Measurements from ENCODE around the gene LHFPL2.
"Not testable (repeated sequence)": the region's sequence is repeated elsewhere in the genome, so short reads cannot be mapped to it uniquely, and the experiment has no call there.

Gene LHFPL2
- total RNA-seq, result 0.82 to 8.0 reads per million in 2 donors

GRCh38 chr5:78648359-78649210, at the start of gene LHFPL2:
TSS of gene LHFPL2 (minus strand) at chr5:78648772. CDS start at chr5:78510213, 138,559 bp downstream.
- peak; percentile 11 for DNase-seq

GRCh38 chr5:78696637-78697036, 48.1 kb upstream of the LHFPL2 start:
- DNase-seq, result no peak

- DNase-seq, result not testable (repeated sequence)
Observed at GRCh38 chr5:78696052-78696451, 47.5 kb upstream of the LHFPL2 start.

GRCh38 chr5:78693339-78693738, 44.8 kb upstream of the LHFPL2 start:
- DNase-seq, result no peak

- DNase-seq, result no peak
Observed at GRCh38 chr5:78691084-78691960, 42.8 kb upstream of the LHFPL2 start.

GRCh38 chr5:78690253-78690972, 41.8 kb upstream of the LHFPL2 start:
- DNase-seq, result no peak

GRCh38 chr5:78689540-78690252, 41.1 kb upstream of the LHFPL2 start:
- DNase-seq, result no peak

- DNase-seq, result not testable (repeated sequence)
Observed at GRCh38 chr5:78687514-78687913, 38.9 kb upstream of the LHFPL2 start.

- DNase-seq, result not testable (repeated sequence)
Observed at GRCh38 chr5:78683905-78684304, 35.3 kb upstream of the LHFPL2 start.

GRCh38 chr5:78679905-78680304, 31.3 kb upstream of the LHFPL2 start:
- no peak for DNase-seq

- no peak for DNase-seq
Observed at GRCh38 chr5:78677777-78678668, 29.5 kb upstream of the LHFPL2 start.

GRCh38 chr5:78675956-78676730, 27.6 kb upstream of the LHFPL2 start:
- no peak for DNase-seq

- DNase-seq, result not testable (repeated sequence)
Observed at GRCh38 chr5:78673827-78674226, 25.3 kb upstream of the LHFPL2 start.

- no peak for DNase-seq
Observed at GRCh38 chr5:78672154-78672553, 23.6 kb upstream of the LHFPL2 start.

GRCh38 chr5:78671609-78672008, 23.0 kb upstream of the LHFPL2 start:
- DNase-seq, result no peak

GRCh38 chr5:78670701-78671269, 22.2 kb upstream of the LHFPL2 start:
- DNase-seq, result no peak

GRCh38 chr5:78669331-78669730, 20.8 kb upstream of the LHFPL2 start:
- DNase-seq, result no peak

- no peak for DNase-seq
Observed at GRCh38 chr5:78667461-78668103, 19.0 kb upstream of the LHFPL2 start.

GRCh38 chr5:78666975-78667374, 18.4 kb upstream of the LHFPL2 start:
- not testable (repeated sequence) for DNase-seq
